Osteocyte (in vitro differentiated cells): ENCODE data around the gene LMNA. TPM values are rescaled to one million over a fixed set of nuclear protein-coding genes. Genes with fewer than 3 reads are reported as not detected.

ENCODE experiments used
- DNase-seq: peaks from one replicate; pipeline ENCODE4 v3.0.0; 2021; ENCODE audit warnings: mixed read lengths; ENCODE audit not compliant: unreplicated experiment; ENCODE audit errors: extremely low spot score
- H3K27ac Mint-ChIP-seq: one replicate; pipeline ENCODE4 v1.8.0; 2021; ENCODE audit warnings: mild to moderate bottlenecking, mixed read lengths; ENCODE audit not compliant: unreplicated experiment
- H3K27me3 Mint-ChIP-seq: one replicate; pipeline ENCODE4 v1.8.0; 2021; ENCODE audit warnings: mixed read lengths; ENCODE audit not compliant: unreplicated experiment
- H3K36me3 Mint-ChIP-seq: one replicate; pipeline ENCODE4 v1.8.0; 2021; ENCODE audit warnings: mixed read lengths; ENCODE audit not compliant: unreplicated experiment
- H3K4me1 Mint-ChIP-seq: one replicate; pipeline ENCODE4 v1.8.0; 2021; ENCODE audit warnings: mixed read lengths; ENCODE audit not compliant: unreplicated experiment
- H3K4me3 Mint-ChIP-seq: one replicate; pipeline ENCODE4 v1.8.0; 2021; ENCODE audit warnings: mild to moderate bottlenecking, moderate library complexity, mixed read lengths; ENCODE audit not compliant: unreplicated experiment
- H3K9me3 Mint-ChIP-seq: one replicate; pipeline ENCODE4 v1.8.0; 2021; ENCODE audit warnings: mixed read lengths; ENCODE audit not compliant: unreplicated experiment
- CTCF ChIP-seq: fragments of 200-600 bp; sonication (generic); IDR thresholded peaks from 2 replicates; pipeline ENCODE4 v1.5.0; 2021; ENCODE audit warnings: antibody characterized with exemption, mild to moderate bottlenecking, moderate library complexity
- total RNA-seq: library from RNA; stranded (reverse); gene quantifications from 2 replicates; pipeline ENCODE4 v1.2.1, GENCODE V29; 2021

The LMNA gene
- total RNA-seq, 1 donor from 2014 or later: 792 TPM

GRCh38 chr1:156160743-156161171 is 46.2 kb downstream of the LMNA start:
- TF ChIP-seq CTCF: no peak
- H3K36me3 Mint-ChIP-seq: no peaks in the 10 kb centered on the region
- H3K4me3 Mint-ChIP-seq: peak overlapping the region; percentile 55
- no peak for DNase-seq
- H3K27ac Mint-ChIP-seq: no peak overlapping the region
- peaks cover 4% of the 10 kb centered on the region for H3K27me3 Mint-ChIP-seq
- peaks cover 14% of the 10 kb centered on the region for H3K4me1 Mint-ChIP-seq
- H3K9me3 Mint-ChIP-seq: no peaks in the 10 kb centered on the region

GRCh38 chr1:156162430-156163037 is 48.0 kb downstream of the LMNA start:
- no peak overlapping the region for H3K4me3 Mint-ChIP-seq
- no peak for TF ChIP-seq CTCF
- H3K4me1 Mint-ChIP-seq: peaks cover 14% of the 10 kb centered on the region
- DNase-seq: no peak
- peaks cover 2% of the 10 kb centered on the region for H3K27me3 Mint-ChIP-seq
- H3K36me3 Mint-ChIP-seq: peaks cover 4% of the 10 kb centered on the region
- no peaks in the 10 kb centered on the region for H3K9me3 Mint-ChIP-seq
- no peak overlapping the region for H3K27ac Mint-ChIP-seq

- Mint-ChIP-seq H3K9me3 (no peaks in the 10 kb centered on the region), H3K27me3 (no peaks in the 10 kb centered on the region), H3K4me1 (peaks cover 14% of the 10 kb centered on the region), H3K36me3 (peaks cover 5% of the 10 kb centered on the region), H3K4me3 (no peak overlapping the region), H3K27ac (no peak overlapping the region)
- TF ChIP-seq CTCF: no peak
- DNase-seq: no peak
These were observed 49.2 kb downstream of the LMNA start for GRCh38 chr1:156163712-156164111.

- no peaks in the 10 kb centered on the region for H3K27me3 Mint-ChIP-seq
- TF ChIP-seq CTCF: no peak
- H3K4me1 Mint-ChIP-seq: peaks cover 14% of the 10 kb centered on the region
- no peak overlapping the region for H3K27ac Mint-ChIP-seq
- H3K36me3 Mint-ChIP-seq: peaks cover 5% of the 10 kb centered on the region
- no peaks in the 10 kb centered on the region for H3K9me3 Mint-ChIP-seq
- no peak overlapping the region for H3K4me3 Mint-ChIP-seq
- no peak for DNase-seq
These were observed 49.8 kb downstream of the LMNA start for GRCh38 chr1:156164125-156164831.

- no peak overlapping the region for H3K4me3 Mint-ChIP-seq
- peaks cover 14% of the 10 kb centered on the region for H3K4me1 Mint-ChIP-seq
- no peak overlapping the region for H3K27ac Mint-ChIP-seq
- no peaks in the 10 kb centered on the region for H3K27me3 Mint-ChIP-seq
- no peak for DNase-seq
- H3K9me3 Mint-ChIP-seq: no peaks in the 10 kb centered on the region
- no peak for TF ChIP-seq CTCF
- peaks cover 5% of the 10 kb centered on the region for H3K36me3 Mint-ChIP-seq
These were observed 50.6 kb downstream of the LMNA start for GRCh38 chr1:156165083-156165482.
